Osteoblast (primary cell): ENCODE measurements around the gene EBF4. TPM values are rescaled to one million over a fixed set of nuclear protein-coding genes. Genes with fewer than 3 reads are reported as not detected.

ENCODE experiments used
- DNase-seq: peaks from one replicate; pipeline ENCODE4 v3.0.0; 2011; ENCODE audit warnings: low spot score, mixed read lengths; ENCODE audit not compliant: insufficient read length; ENCODE audit errors: missing footprints
- H2AFZ ChIP-seq: 2 replicates; pipeline ENCODE4 v1.6.0; 2011; ENCODE audit warnings: mild to moderate bottlenecking, low read length
- H3K27ac ChIP-seq: 2 replicates; pipeline ENCODE4 v1.5.1; 2011; ENCODE audit warnings: mild to moderate bottlenecking, low read depth, low read length, moderate library complexity
- H3K27me3 ChIP-seq: 2 replicates; pipeline ENCODE4 v1.6.0; 2012; ENCODE audit warnings: mild to moderate bottlenecking, control low read depth, inconsistent platforms, low read length, moderate library complexity; ENCODE audit not compliant: insufficient read depth
- H3K36me3 ChIP-seq: 2 replicates; pipeline ENCODE4 v1.5.1; 2011; ENCODE audit warnings: mild to moderate bottlenecking, low read length, control low read depth, moderate library complexity; ENCODE audit not compliant: insufficient read depth
- H3K4me1 ChIP-seq: 2 replicates; pipeline ENCODE4 v1.5.1; 2011; ENCODE audit warnings: mild to moderate bottlenecking, low read length, control low read depth, moderate library complexity; ENCODE audit not compliant: insufficient read depth
- H3K4me2 ChIP-seq: 2 replicates; pipeline ENCODE4 v1.6.0; 2011; ENCODE audit warnings: mild to moderate bottlenecking, low read length; ENCODE audit not compliant: insufficient read depth
- H3K4me3 ChIP-seq: fragments of 200-600 bp; sonication (generic); 3 replicates; pipeline ENCODE4 v1.5.1; 2012; ENCODE audit warnings: mild to moderate bottlenecking, low read length, inconsistent platforms; ENCODE audit not compliant: insufficient read depth
- H3K79me2 ChIP-seq: 2 replicates; pipeline ENCODE4 v1.6.0; 2012; ENCODE audit warnings: mild to moderate bottlenecking, low read length, control low read depth, inconsistent platforms; ENCODE audit not compliant: insufficient read depth
- H3K9me3 ChIP-seq: 2 replicates; pipeline ENCODE4 v1.5.1; 2011; ENCODE audit warnings: low read depth, low read length, control low read depth
- H4K20me1 ChIP-seq: 2 replicates; pipeline ENCODE4 v1.6.0; 2012; ENCODE audit warnings: mild to moderate bottlenecking, low read length, control low read depth; ENCODE audit not compliant: insufficient read depth
- total RNA-seq: library from RNA; depleted of rRNA; stranded (reverse); fragments of >200 nt; gene quantifications from 2 replicates; pipeline ENCODE4 v1.2.3, GENCODE V29; 2012
- TF ChIP-seq, protein P1 (sequence below): IDR thresholded peaks from 2 replicates; pipeline ENCODE4 v1.5.1; 2011; ENCODE audit warnings: mild to moderate bottlenecking, low read depth, low read length, moderate library complexity; ENCODE audit errors: extremely low read depth

Gene EBF4
- total RNA-seq, 1 donor = under 0.01 TPM

DNA sequence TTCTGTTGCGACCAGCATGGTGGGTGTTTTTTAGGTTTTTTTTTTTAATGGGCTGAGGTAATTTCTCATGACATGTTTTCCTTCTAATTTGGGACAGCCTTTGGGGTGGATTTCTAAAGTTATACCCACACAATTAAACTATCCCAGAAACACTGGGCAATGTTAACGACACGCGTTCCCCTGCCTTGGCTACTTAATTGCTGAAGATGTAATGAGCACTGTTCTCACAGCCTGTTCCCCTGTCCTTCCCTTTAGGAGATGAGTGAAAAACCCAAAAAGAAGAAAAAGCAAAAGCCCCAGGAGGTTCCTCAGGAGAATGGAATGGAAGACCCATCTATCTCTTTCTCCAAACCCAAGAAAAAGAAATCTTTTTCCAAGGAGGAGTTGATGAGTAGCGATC, 34.9 kb upstream of the EBF4 start:
- Histone ChIP-seq H3K4me1 (peaks cover 14% of the 10 kb centered on the region), H3K4me3 (no peak overlapping the region), H3K36me3 (peaks cover 74% of the 10 kb centered on the region), H4K20me1 (peaks cover 44% of the 10 kb centered on the region), H3K27me3 (no peaks in the 10 kb centered on the region), H2AFZ (no peak overlapping the region), H3K27ac (no peak overlapping the region), H3K9me3 (no peaks in the 10 kb centered on the region), H3K4me2 (no peak overlapping the region), H3K79me2 (peaks cover 46% of the 10 kb centered on the region)
- no peak for DNase-seq
- TF ChIP-seq, protein P1, sequence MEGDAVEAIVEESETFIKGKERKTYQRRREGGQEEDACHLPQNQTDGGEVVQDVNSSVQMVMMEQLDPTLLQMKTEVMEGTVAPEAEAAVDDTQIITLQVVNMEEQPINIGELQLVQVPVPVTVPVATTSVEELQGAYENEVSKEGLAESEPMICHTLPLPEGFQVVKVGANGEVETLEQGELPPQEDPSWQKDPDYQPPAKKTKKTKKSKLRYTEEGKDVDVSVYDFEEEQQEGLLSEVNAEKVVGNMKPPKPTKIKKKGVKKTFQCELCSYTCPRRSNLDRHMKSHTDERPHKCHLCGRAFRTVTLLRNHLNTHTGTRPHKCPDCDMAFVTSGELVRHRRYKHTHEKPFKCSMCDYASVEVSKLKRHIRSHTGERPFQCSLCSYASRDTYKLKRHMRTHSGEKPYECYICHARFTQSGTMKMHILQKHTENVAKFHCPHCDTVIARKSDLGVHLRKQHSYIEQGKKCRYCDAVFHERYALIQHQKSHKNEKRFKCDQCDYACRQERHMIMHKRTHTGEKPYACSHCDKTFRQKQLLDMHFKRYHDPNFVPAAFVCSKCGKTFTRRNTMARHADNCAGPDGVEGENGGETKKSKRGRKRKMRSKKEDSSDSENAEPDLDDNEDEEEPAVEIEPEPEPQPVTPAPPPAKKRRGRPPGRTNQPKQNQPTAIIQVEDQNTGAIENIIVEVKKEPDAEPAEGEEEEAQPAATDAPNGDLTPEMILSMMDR = no peak

DNA sequence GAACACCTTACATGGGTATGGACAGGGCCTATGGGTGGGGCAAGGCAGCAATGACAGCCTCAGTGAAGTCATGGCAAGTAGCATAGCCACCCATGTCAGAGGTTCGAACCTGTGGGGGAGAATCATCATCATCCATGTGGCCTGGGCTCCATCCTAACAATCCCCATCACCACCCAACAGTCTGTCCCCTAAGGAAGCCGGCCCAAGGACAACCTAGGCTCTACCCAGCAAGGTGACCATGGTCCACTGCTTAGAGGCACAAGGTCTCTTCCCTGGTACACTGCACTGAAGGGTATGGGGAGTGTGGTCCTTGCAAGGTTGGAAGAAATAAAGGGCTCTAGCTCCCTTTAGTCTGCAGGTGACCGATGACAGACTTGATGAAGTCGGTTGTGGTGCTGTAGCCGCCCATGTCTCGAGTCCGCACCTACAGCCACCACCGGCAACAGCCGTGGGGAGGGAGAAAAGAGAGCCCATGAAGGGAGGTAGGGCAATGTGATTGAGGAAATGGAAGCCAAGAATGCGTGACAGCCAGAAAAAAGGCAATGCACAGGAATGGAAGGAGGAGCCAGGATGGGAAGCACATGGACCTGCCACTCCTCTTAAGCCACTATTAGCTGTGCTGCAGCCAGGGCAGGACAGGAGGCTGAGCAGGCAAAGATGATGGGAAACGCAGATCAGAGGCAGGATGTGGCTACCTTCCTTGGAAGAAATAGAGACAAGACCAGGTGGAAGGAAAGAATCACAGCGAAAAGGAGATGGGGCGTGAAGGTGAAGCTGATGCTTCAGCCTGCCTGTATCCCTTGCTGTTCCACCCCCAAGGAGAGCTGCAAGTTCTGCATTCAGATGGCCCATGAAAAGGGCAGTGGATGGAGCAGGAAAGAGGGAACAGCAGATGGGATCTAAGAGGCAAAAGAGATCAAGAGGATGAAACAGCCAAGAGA, 33.9 kb upstream of the EBF4 start:
- TF ChIP-seq, protein P1 = no peak
- H3K36me3 ChIP-seq = peaks cover 74% of the 10 kb centered on the region
- H3K27ac ChIP-seq = no peak overlapping the region
- DNase-seq = no peak
- H3K9me3 ChIP-seq = no peaks in the 10 kb centered on the region
- no peak overlapping the region for H3K4me3 ChIP-seq
- H4K20me1 ChIP-seq = peaks cover 43% of the 10 kb centered on the region
- no peaks in the 10 kb centered on the region for H3K27me3 ChIP-seq
- H3K79me2 ChIP-seq = peaks cover 46% of the 10 kb centered on the region
- no peak overlapping the region for H2AFZ ChIP-seq
- peaks cover 21% of the 10 kb centered on the region for H3K4me1 ChIP-seq
- H3K4me2 ChIP-seq = no peak overlapping the region

DNA sequence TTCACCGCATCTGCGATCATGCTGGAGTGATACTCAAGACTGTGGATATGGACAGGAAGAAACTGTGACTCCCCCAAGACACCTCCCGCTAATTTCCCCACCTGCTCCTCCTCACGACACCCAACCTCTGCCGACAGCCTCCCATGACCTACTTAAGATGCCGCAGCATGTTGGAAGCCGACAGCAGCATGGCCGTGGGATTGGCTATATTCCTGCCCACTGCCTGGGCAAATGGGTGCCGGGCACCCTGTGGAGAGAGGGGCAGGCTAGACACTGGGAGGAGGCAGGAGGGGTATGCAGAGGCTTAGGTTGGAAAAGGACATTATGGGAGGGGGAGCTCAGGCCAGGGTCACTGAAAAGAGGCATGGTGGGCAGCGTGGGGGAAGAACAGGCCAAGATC, 33.0 kb upstream of the EBF4 start:
- Histone ChIP-seq H4K20me1 (peaks cover 34% of the 10 kb centered on the region), H3K4me3 (no peak overlapping the region)

More for the DNA sequence above, 33.0 kb upstream of the EBF4 start:
- Histone ChIP-seq H2AFZ (no peak overlapping the region), H3K36me3 (peaks cover 68% of the 10 kb centered on the region), H3K79me2 (peaks cover 40% of the 10 kb centered on the region), H3K27me3 (no peaks in the 10 kb centered on the region), H3K4me1 (peaks cover 15% of the 10 kb centered on the region), H3K4me2 (no peak overlapping the region), H3K9me3 (no peaks in the 10 kb centered on the region), H3K27ac (no peak overlapping the region)
- DNase-seq = no peak
- TF ChIP-seq, protein P1 = no peak
